NCI-H1092 (cell line): ENCODE results near the gene SQOR.
A peak's percentile ranks its signal among the peaks of the same experiment; 100 is the strongest.

Source experiments
- DNase-seq: peaks from one replicate; lab custom pipeline; 2025; lab: John Stamatoyannopoulos, UW

SQOR gene

GRCh38 chr15:45634432-45635190, at the start of gene SQOR:
Gene SQOR (plus strand): TSS chr15:45635029. CDS start chr15:45658924, 23,895 bp downstream.
- DNase-seq: no peak

- no peak for DNase-seq
These were observed 49.6 kb upstream of the SQOR start for GRCh38 chr15:45585069-45585791.

- DNase-seq: no peak
These were observed 48.7 kb upstream of the SQOR start for GRCh38 chr15:45586125-45586524.

- peak; percentile 35 for DNase-seq
These were observed 48.2 kb upstream of the SQOR start for GRCh38 chr15:45586601-45587094.

- DNase-seq: peak; percentile 84
These were observed 47.5 kb upstream of the SQOR start, which contains the start of gene BLOC1S6 for GRCh38 chr15:45587095-45587862. Gene BLOC1S6 (plus strand): TSS chr15:45587379. CDS start chr15:45587444, 65 bp downstream.

- DNase-seq: no peak
These were observed 47.0 kb upstream of the SQOR start for GRCh38 chr15:45587863-45588170.

- DNase-seq: no peak
These were observed 46.5 kb upstream of the SQOR start for GRCh38 chr15:45588219-45588875.

GRCh38 chr15:45589256-45589655, 45.6 kb upstream of the SQOR start:
- no peak for DNase-seq

GRCh38 chr15:45594319-45594718, 40.5 kb upstream of the SQOR start:
- no peak for DNase-seq

GRCh38 chr15:45594835-45595530, 39.8 kb upstream of the SQOR start:
- no peak for DNase-seq

- no peak for DNase-seq
These were observed 30.9 kb upstream of the SQOR start for GRCh38 chr15:45603881-45604280.

- no peak for DNase-seq
These were observed 30.5 kb upstream of the SQOR start for GRCh38 chr15:45604326-45604725.

- DNase-seq: no peak
These were observed 28.4 kb upstream of the SQOR start for GRCh38 chr15:45606413-45606812.

- no peak for DNase-seq
These were observed 28.0 kb upstream of the SQOR start for GRCh38 chr15:45606841-45607240.

- DNase-seq: no peak
These were observed 23.5 kb upstream of the SQOR start for GRCh38 chr15:45611305-45611704.

- no peak for DNase-seq
These were observed 21.9 kb upstream of the SQOR start for GRCh38 chr15:45612790-45613415.

- DNase-seq: no peak
These were observed 17.9 kb upstream of the SQOR start for GRCh38 chr15:45616901-45617323.

- DNase-seq: peak; percentile 41
These were observed 16.0 kb upstream of the SQOR start for GRCh38 chr15:45618813-45619212.

- DNase-seq: no peak
These were observed 6.7 kb upstream of the SQOR start for GRCh38 chr15:45628136-45628535.

- DNase-seq: no peak
These were observed 3.7 kb upstream of the SQOR start for GRCh38 chr15:45630917-45631691.
